Activated CD4-positive, alpha-beta T cell treated with anti-CD3 and anti-CD28 coated beads for 36 hours (primary cell): ENCODE data around the gene INSL3. TPM values are rescaled to one million over a fixed set of nuclear protein-coding genes. Genes with fewer than 3 reads are reported as not detected.

Source experiments
- ATAC-seq: fragments of 200-7000 bp; cut with Tn5 transposase; one replicate; pipeline ENCODE4 v1.10.0; 2021; ENCODE audit warnings: mild to moderate bottlenecking, moderate library complexity
- CTCF ChIA-PET: fragments of 350-600 bp; sonication (Branson Sonifier 250); formaldehyde crosslinking; loops from one replicate; lab custom pipeline; 2021; ENCODE audit warnings: antibody characterized with exemption; lab: Charles Lee
- POLR2A ChIA-PET: fragments of 350-600 bp; sonication (Branson Sonifier 250); formaldehyde crosslinking; loops from one replicate; lab custom pipeline; 2021; ENCODE audit warnings: antibody characterized with exemption, inconsistent platforms; lab: Charles Lee
- DNase-seq: peaks from one replicate; pipeline ENCODE4 v3.0.0-alpha.2; 2020
- H3K27ac Mint-ChIP-seq: one replicate; pipeline ENCODE4 v1.8.0; 2021; ENCODE audit warnings: mixed read lengths
- H3K27me3 Mint-ChIP-seq: one replicate; pipeline ENCODE4 v1.8.0; 2021; ENCODE audit warnings: mixed read lengths
- H3K36me3 Mint-ChIP-seq: one replicate; pipeline ENCODE4 v1.8.0; 2021; ENCODE audit warnings: low read depth, mixed read lengths
- H3K4me1 Mint-ChIP-seq: one replicate; pipeline ENCODE4 v1.8.0; 2021; ENCODE audit warnings: mixed read lengths
- H3K4me3 Mint-ChIP-seq: one replicate; pipeline ENCODE4 v1.8.0; 2021; ENCODE audit warnings: mild to moderate bottlenecking, moderate library complexity, mixed read lengths
- H3K9me3 Mint-ChIP-seq: one replicate; pipeline ENCODE4 v1.8.0; 2021; ENCODE audit warnings: low read depth, mixed read lengths
- intact Hi-C, 2 experiments: fragments of 100-400 bp; cut with DNase I in 1 of 2; cut with micrococcal nuclease in 1 of 2; formaldehyde crosslinking; loops; one replicate each; pipeline versions ENCODE4 v1.14.2 to v1.15.1; 2022 to 2024; cut with DNase I, micrococcal nuclease
- total RNA-seq, 2 experiments: library from RNA; stranded (reverse); gene quantifications; one replicate each; pipeline ENCODE4 v1.2.3, GENCODE V29; 2021

The INSL3 gene
- total RNA-seq, 2 experiments from 2014 or later: 6.9 to 9.7 TPM

DNA sequence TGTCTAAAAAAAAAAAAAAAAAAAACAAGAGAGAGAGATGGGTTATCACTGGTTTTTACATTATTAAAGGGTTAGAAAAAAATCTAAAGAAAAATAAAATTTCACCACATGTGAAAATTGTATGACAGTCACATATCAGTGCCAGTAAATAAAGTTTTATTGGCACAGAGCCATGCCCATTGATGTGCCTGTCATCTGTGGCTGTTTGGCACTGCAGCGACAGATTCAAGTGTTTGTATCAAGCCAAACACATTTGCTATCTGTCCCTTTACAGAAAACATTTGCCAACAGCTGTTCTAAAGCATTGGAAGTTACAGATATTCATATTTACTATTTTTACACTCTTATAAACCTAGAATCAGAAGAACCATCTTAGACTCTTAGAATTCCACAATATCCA is 53.8 kb downstream of the INSL3 start:
- Mint-ChIP-seq H3K27ac (no peak overlapping the region), H3K9me3 (no peaks in the 10 kb centered on the region), H3K4me1 (peaks cover 5% of the 10 kb centered on the region), H3K36me3 (peaks cover 51% of the 10 kb centered on the region), H3K4me3 (no peak overlapping the region), H3K27me3 (no peaks in the 10 kb centered on the region)
- CTCF ChIA-PET: interaction anchor here (1.0 to 2.8 kb wide), 4 partner anchors 41 to 71 kb away, joined by 4 to 23 read pairs (median 4); no protein-coding TSS in a partner anchor
- DNase-seq: no peak
- no peak for ATAC-seq
- POLR2A ChIA-PET: no interaction called here
- intact Hi-C loops: no loop called here

DNA sequence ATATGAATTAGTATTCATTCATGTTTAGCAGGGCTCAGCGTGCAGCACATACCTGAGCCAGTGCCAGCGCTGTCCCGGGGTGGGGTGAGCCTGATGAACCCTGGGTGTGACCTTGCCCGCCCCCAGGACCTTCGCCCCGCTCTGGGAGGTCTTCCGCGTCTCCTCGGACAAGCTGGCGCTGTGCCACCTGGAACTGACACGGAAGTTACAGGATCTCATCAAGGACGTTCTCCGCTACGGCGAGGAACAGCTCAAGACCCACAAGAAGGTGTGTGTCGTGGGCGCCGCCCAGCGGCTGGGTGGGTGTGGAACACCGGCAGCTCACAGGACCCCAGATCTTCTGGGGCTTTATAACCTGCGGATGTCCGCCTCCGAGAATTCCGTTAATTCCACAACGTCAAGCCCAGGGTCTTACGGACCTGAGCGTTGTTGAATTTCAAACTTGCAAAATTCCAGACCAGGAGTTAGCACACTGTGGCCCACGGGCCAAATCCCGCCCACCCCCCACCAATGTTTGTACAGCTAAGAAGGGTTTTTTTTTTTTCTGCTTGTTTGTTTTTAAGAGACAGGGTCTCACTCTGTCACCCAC is 54.7 kb downstream of the INSL3 start:
- Mint-ChIP-seq H3K9me3 (no peaks in the 10 kb centered on the region), H3K4me3 (no peak overlapping the region), H3K27me3 (no peaks in the 10 kb centered on the region), H3K27ac (no peak overlapping the region), H3K36me3 (peaks cover 50% of the 10 kb centered on the region), H3K4me1 (peaks cover 5% of the 10 kb centered on the region)
- ChIA-PET POLR2A (no interaction called here), CTCF (interaction anchor here (0.6 to 2.8 kb wide), 5 partner anchors 24 to 85 kb away, joined by 3 to 23 read pairs (median 3); no protein-coding TSS in a partner anchor)
- DNase-seq (peak; percentile 71), ATAC-seq (peak; percentile 61)
- intact Hi-C loops: loop anchor here in 1 of 2 experiments (1.0 kb wide), 1 partner anchor 62 kb away; no protein-coding TSS in a partner anchor

Other genes starting within 250 kb of the INSL3 start
- under 1 TPM; 0.02 to 0.04 TPM for gene UNC13A, start 133.2 kb downstream of the INSL3 start, total RNA-seq
- 10 to 100 TPM; 57.6 to 79.3 TPM for gene MAP1S, start 102.0 kb downstream of the INSL3 start, total RNA-seq
- 10 to 100 TPM; 50.5 to 51.8 TPM for gene FCHO1, start 70.0 kb downstream of the INSL3 start, total RNA-seq
- under 1 TPM; 0.75 to 0.95 TPM for gene B3GNT3, start 26.4 kb downstream of the INSL3 start, total RNA-seq
- 100 to 1,000 TPM; 174 to 180 TPM for gene JAK3, start 26.5 kb upstream of the INSL3 start, total RNA-seq
- 1,000 to 10,000 TPM; 3,109 to 3,329 TPM for gene RPL18A, start 38.4 kb upstream of the INSL3 start, total RNA-seq
- gene SLC5A5, start 50.4 kb upstream of the INSL3 start, total RNA-seq: 1 to 10 TPM; 1.0 to 1.3 TPM
- 100 to 1,000 TPM in 1 of 2 experiments, 10 to 100 TPM in 1; 99.3 to 131 TPM for gene CCDC124, start 111.5 kb upstream of the INSL3 start, total RNA-seq
- under 1 TPM in 1 of 2 experiments, not detected in 1; 0.05 TPM for gene KCNN1, start 145.6 kb upstream of the INSL3 start, total RNA-seq
- gene ARRDC2, start 186.7 kb upstream of the INSL3 start, total RNA-seq: 10 to 100 TPM; 13.5 to 21.7 TPM